ENCODE measurements around the gene NRCAM. TPM values are rescaled to one million over a fixed set of nuclear protein-coding genes. Genes with fewer than 3 reads are reported as not detected.

Gene NRCAM
- total RNA-seq, 1 donor from 2014 or later, result 2.0 TPM

GRCh38 chr7:108408296-108408991 is 47.8 kb downstream of the NRCAM start:
- ATAC-seq (no peak), DNase-seq (no peak)
- TF ChIP-seq CTCF (IDR thresholded peaks at IDR 0.05), result no peak
- no peaks in the 10 kb centered on the region for H3K36me3 ChIP-seq
- H3K9me3 ChIP-seq, result no peaks in the 10 kb centered on the region
- H3K27me3 ChIP-seq, result no peaks in the 10 kb centered on the region
- intact Hi-C loops (cut with DNase I), result no loop called here
- H3K27ac ChIP-seq, result no peak overlapping the region
- no peaks in the 10 kb centered on the region for H3K4me1 ChIP-seq
- H3K4me3 ChIP-seq, result no peak overlapping the region

GRCh38 chr7:108407676-108408075 is 48.6 kb downstream of the NRCAM start:
- Histone ChIP-seq H3K9me3 (no peaks in the 10 kb centered on the region), H3K4me1 (no peaks in the 10 kb centered on the region), H3K27ac (no peak overlapping the region), H3K4me3 (no peak overlapping the region), H3K36me3 (no peaks in the 10 kb centered on the region), H3K27me3 (no peaks in the 10 kb centered on the region)
- no peak for DNase-seq
- intact Hi-C loops (cut with DNase I), result no loop called here
- ATAC-seq, result no peak
- TF ChIP-seq CTCF (IDR thresholded peaks at IDR 0.05), result no peak

GRCh38 chr7:108406222-108406890 is 49.9 kb downstream of the NRCAM start:
- H3K27me3 ChIP-seq, result no peaks in the 10 kb centered on the region
- H3K4me1 ChIP-seq, result no peaks in the 10 kb centered on the region
- no peaks in the 10 kb centered on the region for H3K36me3 ChIP-seq
- no peak for ATAC-seq
- H3K27ac ChIP-seq, result no peak overlapping the region
- no peak for TF ChIP-seq CTCF (IDR thresholded peaks at IDR 0.05)
- no peaks in the 10 kb centered on the region for H3K9me3 ChIP-seq
- no peak for DNase-seq
- intact Hi-C loops (cut with DNase I), result no loop called here
- H3K4me3 ChIP-seq, result no peak overlapping the region

GRCh38 chr7:108404509-108405420 is 51.5 kb downstream of the NRCAM start:
- DNase-seq (no peak), ATAC-seq (no peak)
- Histone ChIP-seq H3K36me3 (no peaks in the 10 kb centered on the region), H3K9me3 (no peaks in the 10 kb centered on the region), H3K4me1 (no peaks in the 10 kb centered on the region), H3K27me3 (no peaks in the 10 kb centered on the region), H3K4me3 (no peak overlapping the region), H3K27ac (no peak overlapping the region)
- TF ChIP-seq CTCF (IDR thresholded peaks at IDR 0.05), result no peak
- intact Hi-C loops (cut with DNase I), result no loop called here

DNA sequence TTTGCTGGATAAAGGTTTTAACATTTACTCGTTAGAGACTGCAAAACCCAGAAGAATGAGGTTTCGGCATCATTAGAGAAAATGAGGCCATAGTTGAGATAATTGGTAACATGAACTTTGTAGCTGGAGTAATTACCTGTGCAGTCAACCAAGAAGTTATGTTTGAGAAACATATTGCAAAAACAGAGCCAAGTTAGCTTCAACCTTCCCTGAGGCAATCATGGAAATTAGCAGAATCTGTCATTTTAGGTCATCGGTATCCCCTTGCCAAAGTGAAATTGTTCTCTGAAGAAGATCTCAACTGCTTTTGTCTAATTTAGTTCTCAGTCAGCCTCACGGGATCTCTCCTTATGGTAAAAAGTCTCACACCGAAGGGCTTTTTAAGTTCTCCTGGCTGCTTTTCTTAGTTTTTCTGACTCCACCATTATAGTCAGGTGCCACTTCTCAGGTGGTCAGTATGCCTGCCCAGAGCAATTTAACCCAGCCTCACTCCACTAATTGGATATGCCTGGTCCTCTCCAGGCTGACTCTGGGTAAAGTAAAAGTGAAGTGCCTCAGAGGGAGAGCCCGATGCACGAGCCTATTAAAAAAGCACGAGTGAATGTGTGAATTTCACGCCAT is 52.5 kb downstream of the NRCAM start:
- no peaks in the 10 kb centered on the region for H3K4me1 ChIP-seq
- H3K27ac ChIP-seq, result no peak overlapping the region
- ATAC-seq (no peak), DNase-seq (no peak)
- H3K27me3 ChIP-seq, result no peaks in the 10 kb centered on the region
- no peaks in the 10 kb centered on the region for H3K36me3 ChIP-seq
- no peaks in the 10 kb centered on the region for H3K9me3 ChIP-seq
- no peak for TF ChIP-seq CTCF (IDR thresholded peaks at IDR 0.05)
- intact Hi-C loops (cut with DNase I), result no loop called here
- no peak overlapping the region for H3K4me3 ChIP-seq

Measured in upper lobe of right lung (tissue), 1 donor.